ENCODE data around the gene MIF4GD.

The MIF4GD gene

GRCh38 chr17:75227729-75228128, 43.3 kb downstream of the MIF4GD start:
- no peak for DNase-seq (ENCODE audit: low read depth)
- TF ChIP-seq CTCF (IDR thresholded peaks at IDR 0.05; ENCODE audit: low read depth, low read length, missing control alignments) = no peak
- in situ Hi-C loops (cut with HindIII; ENCODE audit: low sequenced_read_pairs) = no loop called here
- H3K4me3 ChIP-seq (ENCODE audit: low read depth, low read length) = no peak overlapping the region

GRCh38 chr17:75225016-75225415, 46.0 kb downstream of the MIF4GD start:
- no peak overlapping the region for H3K4me3 ChIP-seq (ENCODE audit: low read depth, low read length)
- in situ Hi-C loops (cut with HindIII; ENCODE audit: low sequenced_read_pairs) = no loop called here
- TF ChIP-seq CTCF (IDR thresholded peaks at IDR 0.05; ENCODE audit: low read depth, low read length, missing control alignments) = no peak
- no peak for DNase-seq (ENCODE audit: low read depth)

DNA sequence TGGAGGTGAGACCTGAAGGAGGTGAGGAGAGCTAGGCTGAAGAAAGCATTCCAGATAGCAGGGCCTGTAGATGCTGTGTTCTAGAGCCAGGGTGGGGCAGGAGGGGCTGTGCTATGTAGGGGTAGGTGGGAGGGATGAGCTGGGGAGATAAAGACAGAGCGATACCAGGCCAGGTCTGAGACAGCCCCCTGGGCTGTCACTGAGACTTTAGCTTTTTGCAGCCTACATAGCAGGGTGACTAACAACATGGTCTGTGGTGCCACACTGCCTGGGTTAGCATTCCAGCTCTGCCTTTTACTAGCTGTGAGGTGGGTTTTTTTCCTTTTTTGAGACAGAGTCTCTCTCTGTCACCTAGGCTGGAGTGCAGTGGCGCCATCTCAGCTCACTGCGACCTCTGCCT, 51.2 kb downstream of the MIF4GD start:
- no peak overlapping the region for H3K4me3 ChIP-seq (ENCODE audit: low read depth, low read length)
- in situ Hi-C loops (cut with HindIII; ENCODE audit: low sequenced_read_pairs) = no loop called here

DNA sequence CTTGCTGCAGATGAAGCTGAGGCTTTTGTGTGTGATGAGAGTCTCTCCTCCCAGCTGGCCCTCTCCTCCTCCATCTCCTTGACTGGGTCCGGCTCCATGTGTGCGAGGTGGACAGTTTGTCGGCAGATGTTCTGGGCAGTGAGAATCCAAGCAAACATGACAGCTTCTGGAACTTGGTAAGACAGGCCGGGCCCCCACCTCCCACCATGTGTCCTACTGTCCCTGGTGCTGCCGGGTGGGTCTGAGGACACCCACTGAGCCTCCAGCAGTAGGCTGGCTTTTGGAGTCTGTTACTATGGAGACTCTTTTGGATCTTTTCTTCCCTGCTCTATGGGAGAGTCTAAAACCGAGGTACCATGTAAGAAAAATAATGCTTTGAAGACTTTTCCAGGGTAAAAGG, 52.9 kb downstream of the MIF4GD start:
- in situ Hi-C loops (cut with HindIII; ENCODE audit: low sequenced_read_pairs) = no loop called here
- no peak for TF ChIP-seq CTCF (IDR thresholded peaks at IDR 0.05; ENCODE audit: low read depth, low read length, missing control alignments)
- DNase-seq (ENCODE audit: low read depth) = no peak
- H3K4me3 ChIP-seq (ENCODE audit: low read depth, low read length) = no peak overlapping the region

More for the DNA sequence above, 51.2 kb downstream of the MIF4GD start:
- no peak for TF ChIP-seq CTCF (IDR thresholded peaks at IDR 0.05; ENCODE audit: low read depth, low read length, missing control alignments)
- no peak for DNase-seq (ENCODE audit: low read depth)
